Ishikawa (cell line): Measurements from ENCODE around the gene NUP85.
A peak's percentile ranks its signal among the peaks of the same experiment; 100 is the strongest.

Experiments
- CEBPB ChIP-seq: IDR thresholded peaks from 2 replicates; pipeline ENCODE4 v1.6.1; 2012
- FOXM1 ChIP-seq: IDR thresholded peaks from 2 replicates; pipeline ENCODE4 v1.6.1; 2012; ENCODE audit warnings: low read depth, borderline replicate concordance
- RAD21 ChIP-seq: IDR thresholded peaks from 2 replicates; pipeline ENCODE4 v1.6.1; 2012; ENCODE audit warnings: low read depth
- TAF1 ChIP-seq: IDR thresholded peaks from 2 replicates; pipeline ENCODE4 v1.6.1; 2012; ENCODE audit warnings: low read depth, mild to moderate bottlenecking
- TCF12 ChIP-seq: IDR thresholded peaks from 2 replicates; pipeline ENCODE4 v1.6.1; 2012; ENCODE audit warnings: low read depth
- TEAD4 ChIP-seq: IDR thresholded peaks from 2 replicates; pipeline ENCODE4 v1.6.1; 2012
- YY1 ChIP-seq: IDR thresholded peaks from 2 replicates; pipeline ENCODE4 v1.6.1; 2012; ENCODE audit warnings: low read depth
- ZBTB7A ChIP-seq: IDR thresholded peaks from 2 replicates; pipeline ENCODE4 v1.6.1; 2012; ENCODE audit warnings: low read depth
- TF ChIP-seq, protein P1 (sequence below): IDR thresholded peaks from 2 replicates; pipeline ENCODE4 v1.6.1; 2012; ENCODE audit warnings: low read depth, mild to moderate bottlenecking
- TF ChIP-seq, protein P2 (sequence below): IDR thresholded peaks from 2 replicates; pipeline ENCODE4 v1.6.1; 2012

DNA sequence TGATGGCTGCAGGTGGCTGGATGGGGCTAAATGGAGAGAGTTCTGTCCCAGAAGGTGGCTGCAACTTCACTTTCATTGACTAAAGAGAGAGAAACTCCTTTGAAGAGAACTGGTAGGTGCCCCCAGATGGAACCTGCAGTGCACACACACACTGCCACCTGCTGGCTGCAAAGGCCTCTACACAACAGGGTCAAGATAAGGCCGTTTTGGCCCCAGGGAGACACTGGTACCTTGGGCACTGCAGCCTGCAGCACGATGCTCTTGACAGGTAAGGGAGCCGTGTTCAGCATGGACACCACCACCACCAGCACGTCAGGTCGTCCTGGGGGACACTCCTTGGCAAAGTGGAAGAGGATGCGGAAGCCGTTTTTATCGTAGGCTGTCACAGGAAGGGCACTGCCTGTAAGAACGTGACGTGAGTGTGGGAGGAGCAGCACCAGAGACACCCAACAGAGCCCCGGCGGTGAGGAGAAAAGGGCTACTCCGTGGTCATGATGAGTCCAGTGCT is 33.3 kb downstream of the NUP85 start:
- TF ChIP-seq TEAD4 (no peak), TAF1 (no peak), RAD21 (peak; percentile 44; the same call in 1 of the 2 replicates), TCF12 (no peak), ZBTB7A (no peak), FOXM1 (no peak), CEBPB (no peak), YY1 (no peak)
- TF ChIP-seq, protein P1, sequence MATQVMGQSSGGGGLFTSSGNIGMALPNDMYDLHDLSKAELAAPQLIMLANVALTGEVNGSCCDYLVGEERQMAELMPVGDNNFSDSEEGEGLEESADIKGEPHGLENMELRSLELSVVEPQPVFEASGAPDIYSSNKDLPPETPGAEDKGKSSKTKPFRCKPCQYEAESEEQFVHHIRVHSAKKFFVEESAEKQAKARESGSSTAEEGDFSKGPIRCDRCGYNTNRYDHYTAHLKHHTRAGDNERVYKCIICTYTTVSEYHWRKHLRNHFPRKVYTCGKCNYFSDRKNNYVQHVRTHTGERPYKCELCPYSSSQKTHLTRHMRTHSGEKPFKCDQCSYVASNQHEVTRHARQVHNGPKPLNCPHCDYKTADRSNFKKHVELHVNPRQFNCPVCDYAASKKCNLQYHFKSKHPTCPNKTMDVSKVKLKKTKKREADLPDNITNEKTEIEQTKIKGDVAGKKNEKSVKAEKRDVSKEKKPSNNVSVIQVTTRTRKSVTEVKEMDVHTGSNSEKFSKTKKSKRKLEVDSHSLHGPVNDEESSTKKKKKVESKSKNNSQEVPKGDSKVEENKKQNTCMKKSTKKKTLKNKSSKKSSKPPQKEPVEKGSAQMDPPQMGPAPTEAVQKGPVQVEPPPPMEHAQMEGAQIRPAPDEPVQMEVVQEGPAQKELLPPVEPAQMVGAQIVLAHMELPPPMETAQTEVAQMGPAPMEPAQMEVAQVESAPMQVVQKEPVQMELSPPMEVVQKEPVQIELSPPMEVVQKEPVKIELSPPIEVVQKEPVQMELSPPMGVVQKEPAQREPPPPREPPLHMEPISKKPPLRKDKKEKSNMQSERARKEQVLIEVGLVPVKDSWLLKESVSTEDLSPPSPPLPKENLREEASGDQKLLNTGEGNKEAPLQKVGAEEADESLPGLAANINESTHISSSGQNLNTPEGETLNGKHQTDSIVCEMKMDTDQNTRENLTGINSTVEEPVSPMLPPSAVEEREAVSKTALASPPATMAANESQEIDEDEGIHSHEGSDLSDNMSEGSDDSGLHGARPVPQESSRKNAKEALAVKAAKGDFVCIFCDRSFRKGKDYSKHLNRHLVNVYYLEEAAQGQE, result no peak
- TF ChIP-seq, protein P2, sequence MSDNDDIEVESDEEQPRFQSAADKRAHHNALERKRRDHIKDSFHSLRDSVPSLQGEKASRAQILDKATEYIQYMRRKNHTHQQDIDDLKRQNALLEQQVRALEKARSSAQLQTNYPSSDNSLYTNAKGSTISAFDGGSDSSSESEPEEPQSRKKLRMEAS, result no peak
